GDM1 (cell line): Measurements from ENCODE around the gene SLC2A4RG.

Source experiments
- DNase-seq: peaks from one replicate; lab custom pipeline; 2025; lab: John Stamatoyannopoulos, UW

Gene SLC2A4RG

DNA sequence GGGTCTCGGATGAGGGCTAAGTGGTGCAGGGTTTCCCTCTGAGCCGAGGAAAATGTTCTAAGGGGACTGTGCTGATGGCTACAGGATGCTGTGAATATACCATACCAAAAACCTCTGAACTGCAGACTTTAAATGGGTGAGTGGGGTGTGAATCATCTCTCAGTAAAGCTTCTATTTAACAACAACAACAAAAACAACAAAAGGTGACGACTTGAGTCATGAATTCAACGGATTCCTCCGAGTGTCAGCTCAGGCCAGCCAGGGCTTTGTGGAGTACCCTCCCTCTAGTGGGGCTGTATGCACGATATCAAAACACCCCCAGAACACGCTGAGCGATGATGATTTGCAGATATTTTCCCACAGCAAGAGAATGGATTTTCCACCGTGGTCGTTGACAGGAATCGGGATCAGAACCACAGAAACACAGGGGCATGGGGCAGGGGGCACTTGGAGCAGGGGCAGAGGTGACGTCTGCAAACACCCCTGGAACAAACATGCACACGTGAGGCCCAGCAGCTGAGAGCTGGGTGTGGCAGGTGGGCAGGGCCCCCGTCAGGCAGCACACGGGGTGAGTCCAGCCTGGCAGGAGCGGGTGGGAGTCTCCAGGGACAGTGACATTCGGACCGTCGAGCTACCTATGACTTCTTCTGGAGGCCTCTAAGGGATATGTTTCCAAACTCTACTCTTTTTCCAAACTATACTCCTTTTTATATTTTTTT lies 38.6 kb downstream of the SLC2A4RG start:
- DNase-seq = no peak

DNA sequence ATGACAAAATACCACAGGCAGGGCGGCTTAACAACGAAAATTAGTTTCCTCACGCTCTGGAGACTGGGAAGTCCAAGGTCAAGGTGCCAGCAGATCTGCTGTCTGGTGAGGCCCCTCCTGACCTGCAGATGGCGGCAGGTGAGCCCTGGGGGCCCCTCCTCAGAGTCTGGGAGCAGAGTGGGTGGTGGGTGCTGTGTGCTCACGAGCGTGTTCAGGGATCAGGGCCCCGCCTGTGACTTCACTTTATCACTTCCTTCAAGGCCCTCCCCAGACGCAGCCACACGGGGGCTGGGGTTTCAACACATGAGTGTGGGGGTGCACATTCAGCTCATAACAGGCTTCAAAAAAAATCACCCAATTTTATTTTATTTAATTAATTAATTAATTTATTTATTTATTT lies 39.3 kb downstream of the SLC2A4RG start:
- DNase-seq = no peak

GRCh38 chr20:63781181-63781580 lies 41.6 kb downstream of the SLC2A4RG start:
- no peak for DNase-seq

DNA sequence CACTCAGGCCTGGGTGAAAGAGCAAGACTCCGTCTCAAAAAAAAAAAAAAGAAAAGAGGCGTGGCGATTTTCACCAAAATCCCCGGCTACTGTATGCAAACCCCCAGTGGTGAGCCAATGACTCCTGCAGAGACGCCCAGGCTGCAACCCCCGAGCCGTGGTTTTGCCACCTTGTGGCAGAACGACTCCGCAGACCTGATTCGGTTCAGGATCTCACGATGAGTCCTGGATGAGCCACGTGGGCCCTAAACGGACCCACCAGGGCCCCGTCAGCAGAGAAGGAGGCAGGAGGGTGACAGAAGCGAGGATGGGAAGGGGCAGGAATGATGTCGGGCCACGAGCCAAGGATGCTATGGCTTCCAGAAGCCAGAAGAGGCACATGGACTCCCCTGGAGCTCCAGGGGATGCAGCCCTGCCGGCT lies 42.5 kb downstream of the SLC2A4RG start:
- no peak for DNase-seq

- no peak for DNase-seq
These were observed 43.0 kb downstream of the SLC2A4RG start for GRCh38 chr20:63782521-63782971.

DNA sequence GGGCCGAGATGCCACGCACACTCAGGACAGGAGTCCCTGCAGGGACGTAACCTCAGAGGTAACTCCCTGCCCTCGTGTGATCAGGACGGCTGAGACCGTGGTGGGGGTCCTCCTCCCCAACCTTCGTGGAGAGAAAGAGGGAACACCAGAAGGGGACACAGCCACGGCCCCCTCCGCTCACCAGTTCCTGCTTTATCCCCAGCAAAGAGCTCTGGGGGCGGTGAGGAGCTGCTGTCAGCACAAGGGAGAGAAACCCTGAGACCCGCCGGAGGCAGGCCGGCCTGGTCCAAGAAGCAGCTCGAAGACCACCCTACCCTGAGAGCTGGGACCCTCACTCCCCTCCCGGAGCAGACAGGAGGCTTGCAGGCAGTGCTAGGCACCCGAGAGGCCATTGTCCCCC lies 44.4 kb downstream of the SLC2A4RG start:
- no peak for DNase-seq

DNA sequence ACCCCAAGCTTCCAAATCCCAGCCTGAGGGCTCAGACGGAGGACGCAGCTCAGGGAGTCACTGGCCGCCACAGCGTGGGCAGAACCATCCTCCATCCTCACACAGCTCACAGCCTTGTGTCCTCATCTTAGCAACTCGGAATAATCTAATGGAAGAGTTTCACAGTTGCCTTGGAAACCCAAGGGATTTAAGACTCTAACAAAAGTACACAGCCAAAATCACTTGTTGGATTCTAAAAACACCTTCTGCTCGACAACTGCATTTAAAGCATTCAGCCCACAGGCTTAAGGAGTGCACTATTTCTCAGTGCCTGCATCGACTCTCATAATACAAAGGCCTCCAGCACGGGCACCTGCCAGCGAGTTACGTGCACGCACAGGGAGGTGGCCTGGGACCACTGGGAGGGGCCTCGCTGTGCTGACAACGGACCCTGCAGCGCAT lies 46.1 kb downstream of the SLC2A4RG start:
- no peak for DNase-seq

DNA sequence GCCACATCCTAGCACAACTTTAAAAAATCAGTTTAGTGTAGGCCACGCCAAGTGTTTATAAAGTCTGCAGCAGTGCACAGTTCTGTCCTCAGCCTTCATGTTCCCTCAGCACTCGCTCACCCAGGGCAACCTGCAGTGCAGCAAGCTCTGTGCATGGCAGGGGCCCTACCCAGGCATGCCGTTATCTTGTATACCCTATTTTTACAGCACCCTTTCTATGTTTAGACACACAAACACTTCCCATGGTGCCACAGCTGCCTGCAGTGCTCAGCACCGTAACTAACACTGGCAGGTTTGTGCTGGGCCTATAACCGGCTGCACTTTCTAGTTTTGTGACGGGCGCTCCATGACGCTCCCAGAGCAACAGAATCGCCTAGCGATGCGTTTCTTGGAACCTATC lies 47.7 kb downstream of the SLC2A4RG start:
- DNase-seq = no peak

DNA sequence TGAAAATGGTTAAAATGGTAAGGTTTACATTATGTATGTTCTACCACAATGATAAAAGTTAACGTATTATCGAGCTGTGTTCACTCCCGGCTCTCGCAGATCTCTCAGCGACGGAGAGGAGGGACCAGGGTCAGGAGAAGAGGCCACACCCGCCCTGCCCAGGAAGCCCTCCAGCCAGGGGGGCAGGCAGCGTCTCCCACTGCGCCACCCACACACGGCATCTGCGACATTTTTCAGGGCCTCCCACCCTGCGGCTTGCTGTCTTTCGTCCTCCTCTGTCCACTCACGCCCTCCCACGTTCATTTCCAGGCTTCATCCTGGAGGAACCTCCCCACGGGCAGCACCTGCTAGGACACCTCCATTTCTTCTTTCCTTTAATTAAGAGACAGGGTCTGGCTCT lies 48.2 kb downstream of the SLC2A4RG start:
- no peak for DNase-seq

DNA sequence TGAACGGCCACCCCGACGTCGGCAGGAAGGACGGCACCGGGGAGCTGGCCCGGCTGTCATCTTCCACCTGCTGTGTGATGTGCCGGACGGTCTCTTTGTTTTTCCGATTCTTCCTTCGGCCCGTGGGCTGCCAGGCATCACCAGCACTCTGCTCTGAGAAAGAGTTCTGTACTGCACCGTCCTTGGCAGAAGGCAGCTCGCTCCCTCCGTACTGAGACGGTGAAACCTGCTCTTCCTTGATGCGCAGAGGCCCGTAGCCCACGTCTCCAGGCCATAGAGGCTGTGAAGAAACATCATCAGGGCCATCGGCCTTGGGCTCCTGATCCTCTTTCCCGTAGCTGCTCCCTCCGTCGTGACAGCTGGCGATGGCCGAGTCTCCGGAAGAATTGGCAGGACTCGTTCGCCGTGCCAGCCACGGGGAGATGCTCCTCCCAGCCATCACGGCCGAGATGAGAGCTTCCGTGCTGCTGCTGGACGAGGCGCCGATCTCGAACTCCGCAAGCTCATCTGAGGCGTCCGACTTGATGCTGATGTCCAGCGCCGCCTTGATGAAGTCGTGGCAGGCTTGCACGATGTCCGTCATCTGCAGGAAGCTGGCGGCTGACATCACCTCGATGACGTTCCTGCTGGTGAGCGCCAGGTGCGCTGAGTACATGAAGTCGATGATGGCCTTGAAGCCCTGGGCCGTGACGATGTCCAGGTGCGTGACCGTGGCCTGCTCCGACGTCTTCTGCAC lies 50.4 kb downstream of the SLC2A4RG start:
- no peak for DNase-seq

GRCh38 chr20:63790572-63791168 lies 51.1 kb downstream of the SLC2A4RG start:
- no peak for DNase-seq

DNA sequence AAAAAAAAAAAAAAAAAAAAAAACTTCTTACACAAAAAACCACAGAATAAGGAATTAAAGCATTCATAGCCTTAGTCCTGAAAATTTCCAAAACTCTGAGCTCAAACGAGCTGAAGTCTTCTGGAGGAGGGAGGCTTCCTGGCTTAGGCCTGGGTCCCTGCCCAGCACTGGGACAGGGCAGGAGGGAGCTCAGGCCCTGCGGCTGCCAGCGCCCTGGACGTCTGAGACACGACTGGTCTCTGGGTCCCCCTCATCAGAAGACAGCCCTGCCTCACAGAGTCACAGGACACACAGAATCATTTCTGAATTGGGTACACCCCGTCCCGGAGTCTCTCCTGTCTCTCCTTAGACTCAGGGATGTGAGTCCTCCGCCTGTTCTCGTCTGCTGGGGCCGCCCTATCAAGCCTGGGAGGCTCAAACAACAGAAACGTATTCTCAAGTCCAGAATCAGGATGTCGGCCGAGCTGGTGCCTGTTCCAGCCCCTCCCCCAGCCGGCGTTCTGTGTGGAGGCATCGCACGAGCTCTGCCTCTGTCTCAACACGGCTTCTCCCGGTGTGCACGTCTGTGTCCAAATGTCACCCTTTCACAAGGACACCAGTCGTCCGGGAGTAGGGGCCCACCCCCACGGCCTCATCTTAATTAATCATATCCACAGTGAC lies 52.1 kb downstream of the SLC2A4RG start:
- DNase-seq = no peak

GRCh38 chr20:63792866-63793265 lies 53.3 kb downstream of the SLC2A4RG start:
- no peak for DNase-seq
